GM15510 (cell line): ENCODE data around the gene AFF3.

Experiments used
- POLR2A ChIP-seq: IDR thresholded peaks from 3 replicates; pipeline ENCODE4 v1.6.1; 2011; ENCODE audit warnings: borderline replicate concordance; ENCODE audit not compliant: insufficient read length; ENCODE audit errors: extremely low read depth

AFF3 gene

GRCh38 chr2:100125626-100126025 lies 16.8 kb downstream of the AFF3 start:
- TF ChIP-seq POLR2A, result no peak

- no peak for TF ChIP-seq POLR2A
Measured at GRCh38 chr2:100124761-100125160, 17.6 kb downstream of the AFF3 start.

GRCh38 chr2:100121124-100121718 lies 21.2 kb downstream of the AFF3 start:
- TF ChIP-seq POLR2A, result no peak

DNA sequence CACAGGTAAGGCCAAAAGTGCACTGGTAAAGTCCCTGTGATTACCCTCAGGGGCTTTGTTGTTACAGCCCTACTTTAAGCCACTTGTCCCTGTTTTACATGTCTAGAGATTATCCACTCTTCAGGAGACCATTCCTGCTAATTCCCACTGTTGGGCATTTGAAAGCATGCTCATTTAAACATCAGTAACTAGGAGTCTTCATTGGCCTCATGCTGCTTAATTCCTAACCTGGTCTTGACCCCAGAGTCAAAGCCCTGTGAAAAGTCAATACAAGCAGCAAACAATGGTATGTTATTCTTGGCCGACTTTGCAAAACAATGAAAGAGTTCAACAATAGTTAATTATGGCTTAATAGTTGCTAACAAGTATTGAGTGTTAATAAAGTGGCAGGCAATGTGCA lies 23.2 kb downstream of the AFF3 start:
- TF ChIP-seq POLR2A, result no peak

DNA sequence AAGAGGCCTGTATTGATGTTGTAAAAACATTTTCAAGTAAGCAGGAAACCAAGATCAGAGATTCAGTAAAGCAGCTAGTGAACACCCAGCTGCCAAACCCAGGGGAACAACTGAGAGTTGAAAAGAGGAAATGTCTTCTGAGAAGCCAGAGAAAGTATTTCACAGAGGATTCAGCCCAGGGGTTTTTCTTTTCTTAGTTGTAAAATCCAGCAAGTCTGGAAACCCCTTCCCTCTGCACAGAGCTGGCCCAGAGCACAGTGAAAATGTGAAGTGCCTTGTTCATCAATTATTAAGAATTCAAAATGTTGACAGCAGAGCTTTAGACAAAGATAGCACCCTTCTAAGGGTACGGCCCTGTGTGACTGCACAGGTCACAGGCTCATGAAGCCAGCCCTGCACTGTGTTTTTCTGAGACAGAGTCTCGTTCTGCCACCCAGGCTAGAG lies 28.4 kb downstream of the AFF3 start:
- no peak for TF ChIP-seq POLR2A

DNA sequence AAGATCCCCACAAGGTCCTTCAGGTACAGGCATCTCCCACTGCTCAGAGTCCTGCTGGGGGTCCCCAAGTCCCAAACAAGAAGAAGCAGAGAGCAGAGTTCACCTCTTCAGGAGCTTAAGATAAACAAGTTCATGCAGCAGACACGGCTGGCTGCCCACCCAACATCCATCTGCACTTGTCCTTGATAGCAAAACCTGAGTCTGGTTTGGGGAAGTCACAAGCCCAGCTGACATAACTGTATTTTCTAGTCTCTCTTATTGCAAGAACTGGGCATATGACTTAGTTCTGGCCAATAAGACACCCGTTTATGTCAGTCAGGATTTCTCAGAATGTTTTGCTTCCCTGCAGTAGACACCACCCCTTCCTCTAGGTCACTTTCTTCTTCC lies 31.8 kb downstream of the AFF3 start:
- TF ChIP-seq POLR2A, result no peak

- TF ChIP-seq POLR2A, result no peak
Measured at GRCh38 chr2:100109986-100110613, 32.3 kb downstream of the AFF3 start.

DNA sequence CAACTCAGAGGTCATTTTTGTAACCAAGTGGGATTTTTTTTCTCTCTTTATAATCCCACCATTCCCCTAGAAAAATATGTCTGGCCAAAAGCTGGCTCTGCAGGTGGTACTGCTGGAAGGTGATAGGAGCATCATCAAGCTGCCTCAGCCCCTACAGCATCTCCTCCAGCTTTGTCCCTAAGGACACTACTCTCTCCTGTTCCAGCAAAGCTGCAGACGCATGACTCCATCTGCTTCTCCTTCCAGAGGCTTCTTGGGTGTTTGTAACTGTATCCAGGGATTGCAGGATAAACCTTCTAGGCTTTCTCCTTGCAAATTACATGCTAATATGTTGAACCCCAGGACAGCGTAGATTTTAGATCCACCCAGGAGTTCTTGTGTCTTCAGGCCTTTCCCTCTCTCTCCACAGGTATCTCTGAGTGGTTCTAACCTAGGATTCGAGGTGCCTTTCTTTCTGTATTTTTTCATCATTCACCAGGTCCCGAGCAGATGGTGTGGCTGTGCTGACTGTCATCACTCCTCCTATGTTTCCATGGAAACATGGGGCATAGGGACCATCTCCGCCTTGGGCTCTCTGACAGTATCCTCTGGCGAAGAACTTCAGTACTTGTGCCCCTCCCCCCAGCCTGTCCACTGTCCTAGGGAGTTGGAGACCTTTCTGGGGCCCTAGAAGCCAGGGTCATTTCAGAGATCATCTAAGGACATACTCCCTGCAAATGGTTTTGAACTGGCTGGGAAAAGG lies 34.3 kb downstream of the AFF3 start:
- no peak for TF ChIP-seq POLR2A

- no peak for TF ChIP-seq POLR2A
Measured at GRCh38 chr2:100107440-100107839, 35.0 kb downstream of the AFF3 start.

GRCh38 chr2:100106460-100106859 lies 35.9 kb downstream of the AFF3 start:
- TF ChIP-seq POLR2A, result no peak

- no peak for TF ChIP-seq POLR2A
Measured at GRCh38 chr2:100105678-100106054, 36.7 kb downstream of the AFF3 start.

DNA sequence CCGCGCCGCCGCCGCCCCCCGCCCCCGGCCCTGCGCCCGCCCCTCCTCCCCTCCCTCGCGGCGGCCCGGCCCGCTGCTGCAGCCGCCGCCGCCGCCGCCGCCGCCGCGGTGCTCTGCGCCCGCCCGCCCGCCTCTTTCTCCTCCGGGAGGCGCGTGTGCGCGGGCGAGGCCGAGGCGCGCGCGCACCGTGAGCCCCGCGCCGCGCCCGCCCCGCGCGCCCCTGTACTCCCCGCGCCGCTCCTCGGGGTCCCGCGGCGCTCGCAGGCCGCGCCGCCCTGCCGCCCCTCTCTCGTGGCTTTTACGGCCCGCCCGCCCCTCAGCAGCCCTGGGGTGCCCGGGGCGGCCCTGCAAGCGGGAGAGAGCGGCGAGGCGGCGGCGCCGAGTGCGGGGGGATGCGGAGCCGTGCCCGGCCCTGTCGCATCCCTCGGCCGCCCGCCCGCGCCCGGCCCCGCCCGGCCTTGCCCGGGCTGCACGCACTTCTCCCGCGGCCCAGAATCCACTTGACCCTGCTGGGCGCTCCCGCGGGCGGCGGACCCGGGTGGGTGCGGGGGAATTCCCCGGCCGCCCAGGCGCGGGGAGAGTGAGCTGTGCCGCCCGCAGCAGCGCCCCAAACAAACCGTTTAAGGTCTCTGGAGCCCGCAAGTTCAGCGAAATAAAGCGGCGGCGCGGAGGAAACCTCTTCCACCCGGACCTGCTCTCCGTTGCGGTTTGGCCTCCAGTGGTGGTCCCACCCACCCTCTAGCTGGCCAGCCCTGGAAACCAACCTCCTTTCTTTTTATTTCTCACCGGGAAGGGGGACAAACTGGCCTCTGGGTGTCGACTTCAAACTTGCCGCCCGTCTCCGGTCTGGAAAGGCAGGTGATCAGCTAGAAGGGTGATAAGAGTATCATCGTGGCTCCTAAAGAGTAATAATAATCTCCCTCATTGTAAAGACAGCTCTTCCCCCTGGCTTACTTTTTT lies 37.4 kb downstream of the AFF3 start:
- TF ChIP-seq POLR2A, result no peak

- no peak for TF ChIP-seq POLR2A
Measured at GRCh38 chr2:100077935-100078334, 64.5 kb downstream of the AFF3 start.

DNA sequence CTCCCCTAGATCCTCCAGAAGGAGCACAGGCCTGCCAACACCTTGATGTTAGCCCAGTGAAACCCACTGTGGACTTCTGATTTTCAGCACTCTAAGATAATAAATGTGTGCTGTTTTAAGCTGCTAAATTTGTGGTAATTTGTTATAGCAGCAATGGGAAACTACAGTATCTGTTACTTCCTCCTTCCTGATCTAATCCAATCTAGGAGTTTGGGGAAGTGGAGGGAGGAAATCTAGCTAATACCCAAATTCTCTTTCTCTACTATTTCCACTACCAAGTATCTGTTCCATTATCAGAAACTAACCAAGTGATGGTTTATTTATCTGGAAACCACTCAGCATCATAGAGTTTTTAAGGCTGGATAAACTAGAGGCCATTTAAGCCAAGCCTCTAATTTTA lies 64.9 kb downstream of the AFF3 start:
- no peak for TF ChIP-seq POLR2A

GRCh38 chr2:100075532-100075931 lies 66.9 kb downstream of the AFF3 start:
- no peak for TF ChIP-seq POLR2A
